Gastroesophageal sphincter (tissue), 4 donors: ENCODE measurements around the gene GLRX2. TPM values are rescaled to one million over a fixed set of nuclear protein-coding genes. Genes with fewer than 3 reads are reported as not detected.
A peak's percentile ranks its signal among the peaks of the same experiment; 100 is the strongest.

Source experiments
- ATAC-seq: fragments of 150-250 bp; one replicate; pipeline ENCODE4 v1.9.1; 2016; ENCODE audit warnings: mild to moderate bottlenecking, moderate library complexity
- H3K27ac ChIP-seq, 4 donors: fragments of 200-600 bp; sonication (generic) in 3 of 4; 1 replicate in 3 of 4; 2 replicates in 1 of 4; pipeline ENCODE4 v1.5.1; 2016 to 2019
- H3K27me3 ChIP-seq: fragments of 200-600 bp; sonication (generic); one replicate; pipeline ENCODE4 v1.5.1; 2019
- H3K36me3 ChIP-seq, 2 donors: fragments of 200-600 bp; sonication (generic); one replicate each; pipeline ENCODE4 v1.5.1; 2019; ENCODE audit warnings: control low read depth in 1 of 2
- H3K4me1 ChIP-seq, 3 donors: fragments of 200-600 bp; sonication (generic); 1 replicate in 2 of 3; 2 replicates in 1 of 3; pipeline ENCODE4 v1.5.1; 2016 to 2019; ENCODE audit warnings: control low read depth in 2 of 3
- H3K4me3 ChIP-seq, 2 donors: fragments of 200-600 bp; sonication (generic); one replicate each; pipeline ENCODE4 v1.5.1; 2019; ENCODE audit warnings: mild to moderate bottlenecking in 1 of 2, moderate library complexity in 1 of 2
- H3K9me3 ChIP-seq, 3 donors: fragments of 200-600 bp; sonication (generic); one replicate each; pipeline ENCODE4 v1.5.1; 2017 to 2019; ENCODE audit warnings: control low read depth in 2 of 3
- CTCF ChIP-seq, 4 experiments: fragments of 200-600 bp in 2 of 4; fragments of 450-650 bp in 2 of 4; sonication (generic) in 1 of 4; IDR thresholded peaks; one replicate each; pipeline ENCODE4 v1.5.1; 2017 to 2019; ENCODE audit warnings: antibody characterized with exemption in 4 of 4, mild to moderate bottlenecking in 2 of 4, moderate library complexity in 2 of 4
- EP300 ChIP-seq: sonication (generic); formaldehyde crosslinking; IDR thresholded peaks from one replicate; pipeline ENCODE4 v1.6.1; 2017; ENCODE audit warnings: antibody characterized with exemption, mild to moderate bottlenecking
- POLR2A ChIP-seq, 2 donors: fragments of 450-650 bp; IDR thresholded peaks; one replicate each; pipeline ENCODE4 v1.6.1; 2017; ENCODE audit warnings: antibody characterized with exemption in 2 of 2, mild to moderate bottlenecking in 2 of 2, moderate library complexity in 1 of 2
- POLR2AphosphoS5 ChIP-seq: sonication (generic); formaldehyde crosslinking; IDR thresholded peaks from one replicate; pipeline ENCODE4 v1.6.1; 2017; ENCODE audit warnings: antibody characterized with exemption
- WGBS, 2 donors: methylation state at CpG; one replicate each; pipeline ENCODE4 v1.1.5; 2018; ENCODE audit warnings: low coverage in 1 of 2; 5-methylcytosine and 5-hydroxymethylcytosine counted together
- total RNA-seq, 4 donors: library from RNA; depleted of rRNA; stranded (reverse); fragments of >200 nt; gene quantifications; one replicate each; pipeline ENCODE4 v1.1.0, GENCODE V29; 2016

The GLRX2 gene
- total RNA-seq, 4 donors from 2014 or later: 7.0 to 14.4 (median 9.3) TPM

DNA sequence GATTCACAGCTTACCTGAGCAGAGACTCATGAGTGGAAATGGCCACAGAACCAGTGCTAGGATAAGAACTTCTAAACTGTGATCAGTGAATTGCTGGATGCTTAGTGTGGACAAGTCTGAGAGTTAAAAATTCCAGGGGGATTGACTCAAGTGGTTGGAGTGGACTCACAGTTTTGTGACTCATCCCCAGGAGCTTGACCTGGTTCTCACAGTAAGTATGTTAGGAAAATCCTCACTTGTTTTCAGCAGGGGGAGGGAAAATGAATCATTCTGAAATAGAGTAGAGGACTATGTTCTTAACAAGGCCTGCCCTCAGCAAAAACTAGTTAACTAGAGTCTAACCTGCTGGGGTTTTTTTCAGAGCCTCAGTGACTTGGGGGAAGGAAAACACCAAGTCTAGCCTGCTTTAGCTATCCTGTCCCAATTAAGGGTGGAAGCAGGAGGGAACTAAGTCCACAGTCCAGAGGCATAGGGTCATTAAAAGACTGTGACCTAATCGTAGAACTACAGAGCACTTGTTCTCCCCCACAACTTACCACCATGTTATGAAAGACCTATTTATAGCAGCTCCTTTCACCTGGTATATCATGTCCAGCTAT, 10.5 kb upstream of the GLRX2 start:
- Histone ChIP-seq H3K27ac (peak overlapping the region; percentile 56 to 73 (median 65)), H3K27me3 (no peaks in the 10 kb centered on the region), H3K4me1 (peaks cover 0 to 39% (median 7%) of the 10 kb centered on the region in 3 donors), H3K36me3 (no peaks in the 10 kb centered on the region), H3K4me3 (no peak overlapping the region), H3K9me3 (no peaks in the 10 kb centered on the region)
- 0 to 10% methylated on average over 1 of the region's 1 CpG for WGBS, 2 donors
- peak; percentile 91 for ATAC-seq
- TF ChIP-seq CTCF (IDR thresholded peaks at IDR 0.05): no peak
- TF ChIP-seq POLR2AphosphoS5: peak; percentile 75

- WGBS, 2 donors: 42 to 52% methylated on average over 6 of the region's 6 CpGs
- no peak for ATAC-seq
Measured at GRCh38 chr1:193114485-193115095, 9.4 kb upstream of the GLRX2 start.

DNA sequence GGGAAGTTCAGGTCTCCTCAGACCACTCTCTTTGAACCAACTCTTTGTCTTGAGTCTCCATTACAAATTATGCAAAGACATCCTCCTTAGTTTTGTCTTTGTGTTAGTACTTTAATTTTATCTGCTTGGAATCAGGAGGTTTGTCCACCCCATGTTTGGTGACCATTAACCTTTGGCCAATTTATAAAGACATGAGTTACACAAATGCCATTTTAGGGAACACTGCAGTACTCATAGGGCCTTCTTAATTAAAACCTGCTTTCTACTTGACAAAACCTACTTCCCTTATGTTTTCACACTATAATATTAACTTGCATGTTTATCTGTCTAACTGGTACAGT, 8.7 kb upstream of the GLRX2 start:
- Histone ChIP-seq H3K9me3 (no peaks in the 10 kb centered on the region), H3K27me3 (no peaks in the 10 kb centered on the region), H3K4me3 (no peak overlapping the region), H3K27ac (peak overlapping the region in 2 of 4 donors; percentile 2 to 16), H3K36me3 (no peaks in the 10 kb centered on the region), H3K4me1 (peaks cover 0 to 39% (median 7%) of the 10 kb centered on the region in 3 donors)
- TF ChIP-seq CTCF (IDR thresholded peaks at IDR 0.05) (no peak), POLR2AphosphoS5 (no peak), EP300 (no peak), POLR2A (IDR thresholded peaks at IDR 0.05) (no peak)
- no peak for ATAC-seq

More at GRCh38 chr1:193114485-193115095, 9.4 kb upstream of the GLRX2 start:
- H3K9me3 ChIP-seq: no peaks in the 10 kb centered on the region
- no peak for TF ChIP-seq CTCF (IDR thresholded peaks at IDR 0.05)
- TF ChIP-seq POLR2AphosphoS5: no peak
- no peak for TF ChIP-seq EP300
- TF ChIP-seq POLR2A (IDR thresholded peaks at IDR 0.05): no peak
- H3K4me3 ChIP-seq: no peak overlapping the region
- H3K4me1 ChIP-seq: peaks cover 0 to 39% (median 7%) of the 10 kb centered on the region in 3 donors
- no peaks in the 10 kb centered on the region for H3K27me3 ChIP-seq
- no peaks in the 10 kb centered on the region for H3K36me3 ChIP-seq
- H3K27ac ChIP-seq: peak overlapping the region in 2 of 4 donors; percentile 2 to 16

- Histone ChIP-seq H3K4me3 (no peak overlapping the region), H3K9me3 (no peaks in the 10 kb centered on the region), H3K4me1 (peaks cover 0 to 39% (median 7%) of the 10 kb centered on the region in 3 donors), H3K36me3 (no peaks in the 10 kb centered on the region), H3K27me3 (no peaks in the 10 kb centered on the region), H3K27ac (peak overlapping the region in 2 of 4 donors; percentile 2 to 10)
- ATAC-seq: no peak
- TF ChIP-seq EP300 (no peak), POLR2A (IDR thresholded peaks at IDR 0.05) (no peak), POLR2AphosphoS5 (no peak), CTCF (IDR thresholded peaks at IDR 0.05) (no peak)
- 78 to 85% methylated on average over 7 to 9 of the region's 9 CpGs for WGBS, 2 donors
Measured at GRCh38 chr1:193113258-193113991, 8.2 kb upstream of the GLRX2 start.
